DMS 273 (cell line): ENCODE results near the gene SPEN.
A peak's percentile ranks its signal among the peaks of the same experiment; 100 is the strongest.
"Not testable (repeated sequence)": the region's sequence is repeated elsewhere in the genome, so short reads cannot be mapped to it uniquely, and the experiment has no call there.

ENCODE experiments used
- DNase-seq: peaks from one replicate; lab custom pipeline; 2025; ENCODE audit not compliant: unreplicated experiment; lab: John Stamatoyannopoulos, UW

The SPEN gene

GRCh38 chr1:15833069-15833679, 14.3 kb upstream of the SPEN start:
- DNase-seq: peak; percentile 55

GRCh38 chr1:15833842-15834405, 13.6 kb upstream of the SPEN start:
- peak; percentile 40 for DNase-seq

DNA sequence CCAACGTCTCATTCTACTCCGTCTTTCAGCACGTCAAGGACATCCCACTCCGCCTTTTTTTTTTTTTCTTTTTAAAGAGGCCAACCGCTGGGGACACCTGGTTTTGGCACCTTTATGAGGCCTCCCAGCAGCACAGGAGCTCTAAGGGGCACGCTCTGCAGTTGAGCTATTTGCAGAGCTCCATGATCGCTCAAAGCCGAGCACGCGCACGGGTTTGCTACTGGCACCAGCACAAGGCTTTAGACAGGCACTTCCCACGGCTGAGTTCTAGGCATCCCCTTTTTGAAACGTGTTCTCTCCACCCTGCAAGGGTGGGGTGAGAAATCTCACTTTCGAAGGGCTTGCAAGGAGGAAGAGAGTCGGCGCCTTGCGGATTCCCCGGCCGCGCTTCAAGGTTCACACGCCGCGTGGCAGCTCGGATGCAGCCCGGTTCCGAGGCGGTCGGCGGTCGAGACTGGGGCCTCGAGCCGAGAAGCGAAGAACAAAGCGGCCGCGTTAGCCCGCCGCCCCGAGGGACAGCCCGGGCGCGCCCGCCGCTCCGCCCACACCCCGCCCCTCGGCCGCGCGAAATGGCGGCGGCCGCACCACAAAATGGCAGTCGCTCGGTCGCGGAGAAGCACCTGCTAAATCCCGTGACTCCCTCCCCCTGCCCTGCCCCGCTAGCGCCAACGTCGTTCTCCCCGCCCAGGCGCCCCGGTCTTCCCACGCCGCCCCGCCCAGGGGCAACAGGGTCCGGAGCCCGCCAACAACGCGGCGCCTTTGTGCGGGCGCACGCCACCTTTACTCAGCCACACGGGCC, 12.9 kb upstream of the SPEN start:
- DNase-seq: peak; percentile 97

GRCh38 chr1:15835205-15835740, 12.2 kb upstream of the SPEN start:
- DNase-seq: peak; percentile 87

DNA sequence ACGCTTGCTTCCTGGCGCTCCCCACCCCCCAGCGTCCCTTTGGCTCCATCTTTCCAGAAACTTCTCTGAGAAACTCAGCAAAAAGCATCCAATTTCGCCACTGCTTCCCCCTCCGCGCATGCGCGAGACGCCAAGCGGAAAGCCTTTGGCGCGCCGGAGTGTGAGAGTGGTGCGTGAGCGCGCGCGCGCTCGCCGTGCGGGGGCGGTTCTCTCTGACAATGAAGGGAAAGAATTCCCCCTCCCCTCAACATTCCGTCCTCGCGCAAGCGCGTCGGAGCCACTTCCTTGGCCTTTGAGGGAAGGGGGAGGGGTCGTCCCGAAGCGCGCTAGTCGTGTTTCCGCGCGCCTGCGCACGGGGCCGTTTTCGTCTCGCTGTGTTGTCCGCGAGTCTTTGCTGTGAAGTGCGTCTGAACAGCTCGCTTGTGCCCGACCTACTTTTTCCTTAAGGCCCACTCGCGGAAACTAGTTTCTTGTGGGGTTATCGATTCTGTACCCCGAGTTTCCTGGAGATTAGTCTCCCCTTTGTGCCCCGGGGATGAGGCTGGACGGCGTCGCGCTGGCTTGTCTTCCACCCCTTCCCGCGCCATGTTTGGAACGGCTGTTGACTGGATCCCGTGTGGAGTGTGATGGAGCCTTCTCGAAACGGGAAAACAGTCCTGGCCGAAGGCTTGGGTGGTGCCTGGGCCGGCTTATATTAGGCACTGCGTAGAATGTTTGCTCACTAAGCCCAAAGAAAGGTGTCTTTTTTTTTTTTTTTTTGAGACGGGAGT, 11.6 kb upstream of the SPEN start:
- peak; percentile 100 for DNase-seq

DNA sequence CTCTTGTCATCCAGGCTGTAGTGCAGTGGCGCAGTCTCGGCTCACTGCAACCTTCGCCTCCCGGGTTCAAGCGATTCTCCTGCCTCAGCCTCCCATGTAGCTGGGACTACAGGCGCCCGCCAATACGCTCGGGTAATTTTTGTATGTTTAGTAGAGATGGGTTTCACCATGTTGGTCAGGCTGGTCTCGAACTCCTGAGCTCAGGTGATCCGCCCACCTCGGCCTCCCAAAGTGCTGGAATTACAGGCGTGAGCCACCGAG, 11.1 kb upstream of the SPEN start:
- not testable (repeated sequence) for DNase-seq

DNA sequence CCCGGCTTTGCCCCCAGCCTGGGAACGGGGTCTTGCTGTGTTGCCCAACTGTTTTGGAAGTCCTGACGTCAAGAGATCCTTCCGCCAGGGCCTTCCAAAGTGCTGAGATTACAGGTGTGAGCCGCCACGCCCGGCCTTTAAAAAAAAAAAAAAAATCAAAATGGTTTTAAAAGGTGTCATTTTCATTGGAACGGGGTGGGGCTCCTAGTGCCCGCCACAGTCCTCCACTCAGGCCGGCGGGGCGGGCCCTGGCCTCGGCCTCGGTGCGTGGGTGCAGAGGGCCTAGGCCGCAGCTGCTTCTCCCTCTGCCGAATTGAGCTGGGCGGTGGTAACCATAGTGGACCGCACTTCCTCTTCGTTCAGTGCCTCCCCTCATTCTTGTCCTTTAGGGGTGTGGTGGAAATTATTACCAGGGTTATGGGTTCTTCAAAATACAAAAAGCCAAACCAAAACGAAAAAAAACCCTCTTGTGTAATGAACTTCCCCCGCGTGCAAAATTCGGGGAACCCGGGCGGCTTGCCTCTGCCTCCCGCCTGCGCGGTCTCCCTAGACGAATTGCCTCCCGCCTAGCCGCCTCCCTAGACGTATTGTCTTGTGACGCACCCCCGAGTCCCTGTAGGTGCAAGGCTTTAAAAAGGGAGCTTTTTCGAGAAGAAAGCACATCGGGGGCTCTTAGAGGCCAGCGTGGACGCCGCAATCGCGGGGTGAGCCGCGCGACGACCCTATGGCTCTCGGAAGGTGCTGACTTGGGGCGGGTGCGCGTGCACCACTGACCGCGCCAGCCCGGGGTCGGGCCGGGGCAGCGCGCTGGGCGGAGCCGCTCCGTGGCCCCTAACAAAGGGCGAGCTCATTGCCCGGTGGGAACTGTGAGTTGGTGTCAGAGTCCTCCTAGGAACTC, 10.5 kb upstream of the SPEN start:
- no peak for DNase-seq

- DNase-seq: no peak
Observed at GRCh38 chr1:15837931-15838330, 9.6 kb upstream of the SPEN start.

GRCh38 chr1:15838721-15839120, 8.8 kb upstream of the SPEN start:
- no peak for DNase-seq

DNA sequence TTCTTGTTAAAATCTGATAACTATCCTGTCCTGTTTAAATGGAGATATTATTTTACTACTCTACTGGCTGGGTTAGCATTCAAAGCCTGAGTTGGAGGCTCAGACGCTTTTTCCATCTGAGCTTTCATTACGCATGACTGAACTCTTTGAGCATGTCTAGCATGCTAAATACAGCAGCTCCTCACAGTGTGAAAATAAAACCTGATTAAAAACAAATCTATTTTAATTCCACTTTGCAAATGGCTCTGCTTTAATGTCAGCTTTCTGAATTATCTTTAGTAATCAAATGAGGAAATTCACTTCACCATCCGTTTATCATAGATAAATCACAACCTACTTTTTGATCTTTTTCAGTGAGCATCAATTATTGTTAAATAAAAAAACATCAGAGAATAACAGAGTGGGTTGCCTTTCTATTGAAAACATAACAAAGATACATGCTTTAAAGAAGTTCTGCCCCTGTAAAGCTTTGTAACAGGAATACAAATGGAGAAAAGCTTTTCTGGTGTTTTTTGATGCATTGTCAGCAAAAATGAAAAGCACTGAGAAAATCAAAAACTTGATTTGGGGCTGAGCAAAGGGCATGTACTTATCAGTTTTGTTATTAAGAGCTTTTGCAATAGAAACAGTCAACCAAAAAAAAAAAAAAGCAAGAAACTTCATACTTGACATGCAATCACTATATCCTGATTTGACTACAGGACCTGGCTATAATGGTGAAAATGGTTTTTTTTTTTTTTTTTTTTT, 3.5 kb upstream of the SPEN start:
- DNase-seq: peak; percentile 68

GRCh38 chr1:15846056-15846455, 1.5 kb upstream of the SPEN start:
- DNase-seq: not testable (repeated sequence)

DNA sequence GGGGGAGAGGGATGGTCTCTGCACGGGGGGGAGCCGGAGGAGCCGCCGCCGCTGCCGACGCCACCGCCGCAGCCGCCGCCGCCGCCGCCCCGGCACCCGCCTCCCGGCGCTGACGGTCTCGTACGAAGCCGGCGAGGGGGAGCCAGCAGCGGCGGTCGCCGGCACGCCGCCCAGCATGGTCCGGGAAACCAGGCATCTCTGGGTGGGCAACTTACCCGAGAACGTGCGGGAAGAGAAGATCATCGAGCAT, 311 bp downstream of the SPEN start:
- no peak for DNase-seq

- DNase-seq: peak; percentile 75
Observed at GRCh38 chr1:15848143-15848928, 829 bp downstream of the SPEN start.

DNA sequence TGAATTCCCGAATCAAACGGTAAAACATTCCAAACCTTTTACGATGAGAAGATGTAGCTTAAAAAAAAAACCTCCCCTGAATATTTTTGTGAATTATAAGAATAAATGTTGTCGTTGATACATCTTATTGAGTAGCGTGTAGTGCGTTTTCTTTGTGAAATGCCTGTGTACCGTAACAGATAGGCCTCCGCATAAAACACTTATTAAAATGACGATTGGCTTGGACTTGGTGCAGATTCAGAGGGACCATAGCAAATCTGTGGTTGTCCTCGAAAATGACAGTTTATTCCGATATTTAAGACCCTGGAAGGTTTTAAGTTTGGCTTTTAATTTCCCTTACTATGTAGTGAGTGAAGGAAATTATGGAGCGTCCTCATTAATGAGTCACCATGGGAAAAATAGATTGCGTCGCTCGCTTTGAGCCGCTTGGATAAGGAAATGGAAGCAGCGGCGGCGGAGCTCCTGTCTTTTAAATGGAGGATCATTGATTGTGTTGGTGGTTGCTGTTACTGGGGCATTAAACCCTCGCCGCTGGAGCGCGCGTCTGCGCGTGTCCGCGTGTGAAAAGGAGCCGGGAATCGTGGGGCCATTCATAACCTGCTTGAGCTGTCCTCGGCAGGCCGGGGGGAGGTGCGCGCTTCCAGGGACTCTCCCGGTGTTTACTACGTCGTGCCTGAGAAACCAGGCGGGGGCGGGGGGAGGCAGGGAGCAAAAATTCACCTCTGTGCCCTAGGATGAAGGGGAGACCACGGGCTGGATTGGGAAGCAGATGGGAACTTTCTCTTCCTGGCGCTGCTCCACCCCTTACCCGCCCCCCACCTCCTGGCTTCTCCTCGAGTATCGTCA, 1.6 kb downstream of the SPEN start:
- DNase-seq: peak; percentile 97

GRCh38 chr1:15849775-15850324, 2.3 kb downstream of the SPEN start:
- peak; percentile 90 for DNase-seq

DNA sequence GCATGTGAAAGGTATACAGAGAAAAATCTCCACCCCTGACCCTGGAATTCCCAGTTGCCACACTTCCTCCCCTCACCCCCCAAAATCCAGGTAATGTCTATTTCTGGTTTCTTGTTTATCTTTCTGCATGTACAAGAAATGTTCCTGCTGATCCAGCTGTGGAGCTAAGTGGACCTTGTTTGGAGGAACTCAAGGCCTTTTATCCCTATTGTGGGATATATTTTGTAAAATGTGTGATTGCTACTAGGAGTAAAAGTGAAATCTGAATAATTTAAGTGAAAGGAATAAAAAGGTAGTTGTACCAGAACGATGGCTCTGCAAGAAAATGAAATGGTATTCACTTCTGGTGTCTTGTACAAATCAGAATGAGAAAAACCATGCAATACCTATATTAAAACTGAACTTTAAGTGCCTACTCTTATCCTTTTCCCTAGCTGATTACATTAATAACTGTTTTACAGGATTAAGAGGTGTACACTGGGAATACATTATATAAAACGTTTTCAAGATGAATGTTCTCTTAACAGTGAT, 3.0 kb downstream of the SPEN start:
- peak; percentile 18 for DNase-seq

GRCh38 chr1:15851210-15852035, 3.9 kb downstream of the SPEN start:
- DNase-seq: no peak
